Gastrocnemius medialis (tissue), 4 donors: ENCODE measurements around the gene CXCR2.

Experiments used
- POLR2A ChIP-seq, 2 donors: fragments of 450-650 bp; IDR thresholded peaks; one replicate each; pipeline ENCODE4 v1.6.1; 2017; ENCODE audit warnings: antibody characterized with exemption in 2 of 2, mild to moderate bottlenecking in 2 of 2, moderate library complexity in 2 of 2
- TF ChIP-seq, protein P1 (sequence below), 5 experiments: fragments of 450-650 bp in 3 of 5; fragments of 200-600 bp in 2 of 5; sonication (generic) in 2 of 5; IDR thresholded peaks in 4 of 5; conservative IDR thresholded peaks in 1 of 5; 1 replicate in 4 of 5; 2 replicates in 1 of 5; pipeline ENCODE4 v1.5.1; 2016 to 2019; ENCODE audit warnings: antibody characterized with exemption in 5 of 5, mild to moderate bottlenecking in 3 of 5, moderate library complexity in 3 of 5

DNA sequence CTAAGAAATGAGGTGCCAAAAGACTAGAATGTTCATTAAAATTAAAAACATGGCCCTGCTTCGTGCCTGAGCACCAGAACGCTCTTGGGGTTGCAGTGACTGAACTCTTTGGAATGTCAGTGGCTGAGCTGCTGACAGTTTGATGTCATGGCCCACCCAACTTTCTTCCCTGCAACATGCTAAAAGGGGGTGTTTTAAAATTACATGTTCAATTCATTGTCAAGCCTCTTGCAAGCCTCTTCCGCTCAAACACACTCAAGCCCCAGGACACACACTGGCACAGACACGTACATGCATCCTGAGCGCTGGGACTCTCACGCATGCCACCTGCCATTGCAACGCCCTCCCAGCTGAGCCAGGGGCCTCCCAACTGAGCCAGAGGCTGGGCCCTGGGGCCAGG lies 44.1 kb upstream of the CXCR2 start:
- TF ChIP-seq, protein P1, sequence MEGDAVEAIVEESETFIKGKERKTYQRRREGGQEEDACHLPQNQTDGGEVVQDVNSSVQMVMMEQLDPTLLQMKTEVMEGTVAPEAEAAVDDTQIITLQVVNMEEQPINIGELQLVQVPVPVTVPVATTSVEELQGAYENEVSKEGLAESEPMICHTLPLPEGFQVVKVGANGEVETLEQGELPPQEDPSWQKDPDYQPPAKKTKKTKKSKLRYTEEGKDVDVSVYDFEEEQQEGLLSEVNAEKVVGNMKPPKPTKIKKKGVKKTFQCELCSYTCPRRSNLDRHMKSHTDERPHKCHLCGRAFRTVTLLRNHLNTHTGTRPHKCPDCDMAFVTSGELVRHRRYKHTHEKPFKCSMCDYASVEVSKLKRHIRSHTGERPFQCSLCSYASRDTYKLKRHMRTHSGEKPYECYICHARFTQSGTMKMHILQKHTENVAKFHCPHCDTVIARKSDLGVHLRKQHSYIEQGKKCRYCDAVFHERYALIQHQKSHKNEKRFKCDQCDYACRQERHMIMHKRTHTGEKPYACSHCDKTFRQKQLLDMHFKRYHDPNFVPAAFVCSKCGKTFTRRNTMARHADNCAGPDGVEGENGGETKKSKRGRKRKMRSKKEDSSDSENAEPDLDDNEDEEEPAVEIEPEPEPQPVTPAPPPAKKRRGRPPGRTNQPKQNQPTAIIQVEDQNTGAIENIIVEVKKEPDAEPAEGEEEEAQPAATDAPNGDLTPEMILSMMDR (IDR thresholded peaks at IDR 0.05 in 4 of 5, conservative IDR thresholded peaks at IDR 0.05 in 1 of 5), result no peak
- no peak for TF ChIP-seq POLR2A (IDR thresholded peaks at IDR 0.05)
